GM12878 (cell line): ENCODE measurements around the gene FAM221B. TPM values are rescaled to one million over a fixed set of nuclear protein-coding genes. Genes with fewer than 3 reads are reported as not detected.

ENCODE experiments used
- BMI1 ChIP-seq: fragments of 450-650 bp; IDR thresholded peaks from 2 replicates; pipeline ENCODE4 v1.6.1; 2016; ENCODE audit warnings: mild to moderate bottlenecking, moderate library complexity, borderline replicate concordance
- CTCF ChIP-seq, 3 experiments: IDR thresholded peaks in 2 of 3; conservative IDR thresholded peaks in 1 of 3; 2 replicates each; pipeline ENCODE4 v1.5.1; 2011; ENCODE audit warnings: low read depth in 3 of 3, low read length in 3 of 3, mild to moderate bottlenecking in 3 of 3, control low read depth in 2 of 3, moderate library complexity in 2 of 3, inconsistent platforms in 1 of 3, mixed read lengths in 1 of 3; ENCODE audit not compliant: control insufficient read depth in 2 of 3, insufficient read depth in 1 of 3; ENCODE audit errors: extremely low read depth in 1 of 3
- CUX1 ChIP-seq: IDR thresholded peaks from 2 replicates; pipeline ENCODE4 v1.6.1; 2012; ENCODE audit warnings: improper control_type of control experiment, low read depth, low read length; ENCODE audit not compliant: insufficient replicate concordance
- EGR1 ChIP-seq, 2 experiments: IDR thresholded peaks; 1 replicate in 1 of 2; 2 replicates in 1 of 2; pipeline ENCODE4 v1.6.1; 2011 to 2012; ENCODE audit warnings: low read depth in 2 of 2, low read length in 2 of 2, borderline replicate concordance in 1 of 2, mild to moderate bottlenecking in 1 of 2, moderate library complexity in 1 of 2
- ESRRA ChIP-seq: IDR thresholded peaks from 2 replicates; pipeline ENCODE4 v1.6.1; 2012; ENCODE audit warnings: mild to moderate bottlenecking, low read length, improper control_type of control experiment
- FOXK2 ChIP-seq: fragments of 450-650 bp; IDR thresholded peaks from 2 replicates; pipeline ENCODE4 v1.6.1; 2017; ENCODE audit warnings: mild to moderate bottlenecking, moderate library complexity
- HDAC6 ChIP-seq: fragments of 200-600 bp; sonication (generic); IDR thresholded peaks from one replicate; pipeline ENCODE4 v1.8.0; 2017; ENCODE audit warnings: antibody characterized with exemption; ENCODE audit not compliant: unreplicated experiment
- IRF3 ChIP-seq: fragments of 450-650 bp; IDR thresholded peaks from 2 replicates; pipeline ENCODE4 v1.6.1; 2014; ENCODE audit warnings: mild to moderate bottlenecking
- MEF2A ChIP-seq: IDR thresholded peaks from 2 replicates; pipeline ENCODE4 v1.6.1; 2011; ENCODE audit warnings: low read depth, mild to moderate bottlenecking, low read length, moderate library complexity; ENCODE audit not compliant: insufficient read depth
- MYC ChIP-seq: IDR thresholded peaks from 2 replicates; pipeline ENCODE4 v1.6.1; 2011; ENCODE audit warnings: mild to moderate bottlenecking, low read length, moderate library complexity, inconsistent platforms; ENCODE audit not compliant: insufficient read depth, insufficient replicate concordance, insufficient read length, severe bottlenecking
- NFXL1 ChIP-seq: fragments of 450-650 bp; IDR thresholded peaks from 2 replicates; pipeline ENCODE4 v1.6.1; 2017; ENCODE audit warnings: antibody characterized with exemption, mild to moderate bottlenecking, borderline replicate concordance
- PAX8 ChIP-seq: fragments of 450-650 bp; IDR thresholded peaks from 2 replicates; pipeline ENCODE4 v1.6.1; 2017; ENCODE audit warnings: mild to moderate bottlenecking, moderate library complexity
- POLR2AphosphoS5 ChIP-seq: IDR thresholded peaks from 2 replicates; pipeline ENCODE4 v1.6.1; 2011; ENCODE audit warnings: mild to moderate bottlenecking, low read length, inconsistent platforms
- RCOR1 ChIP-seq: conservative IDR thresholded peaks from 2 replicates; pipeline ENCODE4 v1.6.1; 2012; ENCODE audit warnings: low read depth, low read length, improper control_type of control experiment
- SIX5 ChIP-seq: IDR thresholded peaks from 2 replicates; pipeline ENCODE4 v1.6.1; 2011; ENCODE audit warnings: mild to moderate bottlenecking, low read depth, low read length, moderate library complexity; ENCODE audit not compliant: severe bottlenecking
- SREBF2 ChIP-seq: IDR thresholded peaks from 2 replicates; pipeline ENCODE4 v1.6.1; 2012; ENCODE audit warnings: mild to moderate bottlenecking, low read length
- STAT1 ChIP-seq: fragments of 450-650 bp; conservative IDR thresholded peaks from 2 replicates; pipeline ENCODE4 v1.6.1; 2014; ENCODE audit warnings: antibody characterized with exemption, mild to moderate bottlenecking
- USF2 ChIP-seq: IDR thresholded peaks from 2 replicates; pipeline ENCODE4 v1.6.1; 2011; ENCODE audit warnings: low read depth, low read length, improper control_type of control experiment, borderline replicate concordance
- ZNF217 ChIP-seq: fragments of 450-650 bp; IDR thresholded peaks from 2 replicates; pipeline ENCODE4 v1.6.1; 2017; ENCODE audit warnings: antibody characterized with exemption, mild to moderate bottlenecking
- ZNF384 ChIP-seq: IDR thresholded peaks from 2 replicates; pipeline ENCODE4 v1.6.1; 2012; ENCODE audit warnings: low read depth, mild to moderate bottlenecking, low read length, improper control_type of control experiment, borderline replicate concordance
- polyA plus RNA-seq, 11 experiments: library from polyadenylated mRNA; depleted of rRNA in 4 of 11; unstranded in 6 of 11; stranded (reverse) in 5 of 11; fragments of >200 nt; fragmentation: Nextera tagmentation in 4 of 11; fragmentation: Illumina TruSeq in 1 of 11; extraction: Ambion mirVana in 4 of 11; extraction: Trizol in 1 of 11; gene quantifications; 1 replicate in 1 of 11; 2 replicates in 10 of 11; pipeline versions ENCODE4 v1.2.1 to v1.2.3, GENCODE V29; 2011 to 2016; ENCODE audit warnings: inconsistent platforms in 2 of 11, missing spikeins in 2 of 11, low read depth in 1 of 11
- total RNA-seq, 4 experiments: library from RNA; depleted of rRNA in 3 of 4; stranded (reverse); fragments of >200 nt in 3 of 4; fragmentation: Illumina TruSeq in 1 of 4; extraction: Trizol in 1 of 4; gene quantifications; 2 replicates each; pipeline versions ENCODE4 v1.2.1 to v1.2.3, GENCODE V29; 2013 to 2021

Gene FAM221B
- total and polyA plus RNA-seq, 10 of the 15 experiments (the other 5 are each of a cell fraction or from before 2014, with no cell fraction given): 0.02 to 0.12 (median 0.04) TPM; not detected in 5

- TF ChIP-seq MEF2A: no peak
- no peak for TF ChIP-seq ZNF217
- no peak for TF ChIP-seq POLR2AphosphoS5
- no peak for TF ChIP-seq NFXL1
- TF ChIP-seq IRF3: no peak
- no peak for TF ChIP-seq BMI1
- no peak for TF ChIP-seq ZNF384
- no peak for TF ChIP-seq ESRRA
- TF ChIP-seq EGR1 (IDR thresholded peaks at IDR 0.05; ENCODE audit: borderline replicate concordance in 1 of 2, low read depth in 2 of 2, low read length in 2 of 2): no peak
- TF ChIP-seq STAT1: no peak
- TF ChIP-seq CTCF (IDR thresholded peaks at IDR 0.05 in 2 of 3, conservative IDR thresholded peaks at IDR 0.05 in 1 of 3; ENCODE audit: control insufficient read depth in 2 of 3, extremely low read depth in 1 of 3, insufficient read depth in 1 of 3, low read depth in 3 of 3, low read length in 3 of 3): no peak
- TF ChIP-seq USF2: no peak
- TF ChIP-seq SIX5: no peak
- TF ChIP-seq SREBF2: no peak
- no peak for TF ChIP-seq MYC
- no peak for TF ChIP-seq FOXK2
- TF ChIP-seq HDAC6: no peak
- TF ChIP-seq CUX1: no peak
- TF ChIP-seq PAX8: no peak
- no peak for TF ChIP-seq RCOR1
These were observed 14.3 kb upstream of the FAM221B start (continued) for GRCh38 chr9:35842795-35843194.
